Measurements from ENCODE around the gene PTGDR.

GRCh38 chr14:52310541-52310940 lies 43.0 kb downstream of the PTGDR start:
- TF ChIP-seq SIN3A (IDR thresholded peaks at IDR 0.05; ENCODE audit: borderline replicate concordance, insufficient read depth, low read length) = no peak
- TF ChIP-seq POLR2AphosphoS5 (IDR thresholded peaks at IDR 0.05; ENCODE audit: low read depth, low read length) = no peak
- TF ChIP-seq REST (IDR thresholded peaks at IDR 0.05; ENCODE audit: insufficient read depth in 1 of 2, low read depth in 2 of 2, low read length in 2 of 2) = no peak
